GM19463 (cell line): ENCODE results near the gene DCAF12.
A peak's percentile ranks its signal among the peaks of the same experiment; 100 is the strongest.
"Not testable (repeated sequence)": the region's sequence is repeated elsewhere in the genome, so short reads cannot be mapped to it uniquely, and the experiment has no call there.

Experiments used
- ATAC-seq: cut with Tn5 transposase; IDR thresholded peaks from one replicate; pipeline ENCODE4 v1.9.1; 2021; ENCODE audit warnings: mild to moderate bottlenecking, moderate library complexity; ENCODE audit not compliant: unreplicated experiment

Gene DCAF12

DNA sequence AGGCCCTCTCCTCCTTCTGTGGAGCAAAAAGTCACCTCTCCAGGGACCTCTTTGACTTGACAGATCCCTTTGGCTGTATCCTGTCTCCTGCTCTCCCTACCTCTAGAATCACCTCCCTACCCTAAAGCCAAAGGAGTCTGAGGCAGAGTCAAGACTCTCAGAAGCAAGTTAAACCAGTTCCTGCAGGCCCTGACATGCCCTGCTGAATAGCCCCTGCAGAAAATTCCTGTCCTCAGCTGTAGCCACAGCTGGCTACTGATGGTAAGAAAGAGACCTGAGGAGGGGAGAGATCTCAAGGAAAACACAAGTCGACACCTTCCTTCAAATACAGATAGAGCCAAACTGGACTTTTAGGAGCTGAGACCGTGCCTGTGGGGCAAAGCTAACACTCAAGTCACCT is 54.1 kb downstream of the DCAF12 start:
- no peak for ATAC-seq

DNA sequence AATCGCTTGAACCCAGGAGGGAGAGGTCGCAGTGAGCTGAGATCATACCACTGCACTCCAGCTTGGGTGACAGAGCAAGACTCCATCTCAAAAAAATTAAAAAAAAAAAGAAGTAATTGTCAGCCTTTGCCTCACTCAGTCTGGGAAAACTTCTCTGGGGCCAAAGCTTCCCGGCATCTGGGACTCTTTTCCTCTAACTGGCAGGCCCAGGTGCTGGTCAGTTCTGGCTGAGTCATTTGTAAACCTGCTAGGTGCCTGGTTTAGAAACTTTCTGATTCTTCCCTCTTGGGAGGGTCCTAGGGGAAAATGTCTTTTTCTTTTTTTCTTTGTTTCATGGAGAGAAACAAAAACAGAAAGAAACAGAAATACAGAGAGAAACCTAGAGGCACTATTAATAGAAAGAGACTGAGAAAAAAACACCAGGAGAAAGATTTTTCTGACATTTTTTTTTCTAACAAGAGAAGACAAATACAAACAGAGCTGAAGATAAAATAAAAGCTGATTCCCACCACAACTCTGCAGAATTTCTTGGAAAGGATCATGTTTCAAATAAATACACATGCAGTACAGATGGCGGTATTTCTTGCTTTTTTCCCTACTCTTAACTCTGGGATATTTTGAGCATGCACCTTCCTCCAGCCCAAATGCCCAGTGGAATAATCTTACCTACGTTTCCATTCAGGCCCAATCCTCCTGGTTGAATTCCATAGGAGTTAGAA is 55.7 kb downstream of the DCAF12 start:
- ATAC-seq = no peak

DNA sequence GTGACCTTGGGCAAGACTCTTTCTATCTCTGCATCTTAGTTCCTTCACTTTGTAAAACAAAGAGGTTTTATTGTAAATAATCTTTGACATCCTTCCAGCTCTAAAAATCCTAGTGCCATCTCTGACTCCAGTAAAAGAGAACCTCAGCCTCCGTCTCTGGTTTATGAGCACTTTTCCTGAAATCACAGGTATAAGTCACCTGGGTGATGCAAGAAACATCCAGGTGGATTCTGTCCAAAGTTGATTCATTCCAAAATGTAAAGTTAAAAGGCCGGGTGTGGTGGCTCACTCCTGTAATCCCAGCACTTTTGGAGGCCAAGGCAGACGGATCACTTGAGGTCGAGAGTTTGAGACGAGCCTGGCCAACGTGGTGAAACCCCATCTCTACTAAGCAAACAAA is 56.7 kb downstream of the DCAF12 start:
- ATAC-seq = no peak

DNA sequence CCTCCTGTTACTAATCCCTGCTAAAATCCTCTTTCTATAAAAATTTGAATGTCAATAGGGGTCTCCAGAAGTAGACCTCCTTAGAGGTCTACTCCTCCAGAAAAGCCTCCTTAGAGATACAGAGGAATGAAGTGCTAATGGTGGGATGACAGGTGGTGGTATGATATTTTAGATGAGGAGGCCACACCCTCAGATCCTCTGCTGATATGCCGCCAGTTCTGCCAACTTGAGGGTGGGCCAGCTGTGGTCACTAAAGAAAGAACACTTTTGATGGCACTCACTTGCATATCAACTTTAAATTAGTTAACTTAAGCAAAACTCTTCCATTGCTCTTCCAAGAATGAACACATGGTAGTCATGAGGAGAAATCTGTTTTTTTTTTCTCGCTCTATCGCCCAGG is 61.0 kb downstream of the DCAF12 start:
- ATAC-seq = no peak

DNA sequence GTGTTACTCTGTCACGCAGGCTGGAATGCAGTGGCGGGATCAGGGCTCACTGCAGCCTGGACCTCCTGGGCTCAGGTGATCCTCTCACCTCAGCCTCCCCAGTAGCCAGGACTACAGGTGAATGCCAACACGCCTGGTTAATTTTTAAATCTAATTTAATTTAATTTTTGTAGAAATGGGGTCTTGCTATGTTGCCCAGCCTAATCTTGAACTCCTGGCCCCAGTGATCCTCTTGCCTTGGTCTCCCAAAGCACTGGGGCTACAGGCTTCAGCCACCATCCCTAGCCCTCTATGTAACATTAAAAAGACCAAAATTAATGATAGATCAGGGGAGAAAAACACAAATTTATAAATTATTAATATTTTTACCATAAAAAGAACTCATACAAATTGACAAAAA is 66.5 kb downstream of the DCAF12 start:
- no peak for ATAC-seq

DNA sequence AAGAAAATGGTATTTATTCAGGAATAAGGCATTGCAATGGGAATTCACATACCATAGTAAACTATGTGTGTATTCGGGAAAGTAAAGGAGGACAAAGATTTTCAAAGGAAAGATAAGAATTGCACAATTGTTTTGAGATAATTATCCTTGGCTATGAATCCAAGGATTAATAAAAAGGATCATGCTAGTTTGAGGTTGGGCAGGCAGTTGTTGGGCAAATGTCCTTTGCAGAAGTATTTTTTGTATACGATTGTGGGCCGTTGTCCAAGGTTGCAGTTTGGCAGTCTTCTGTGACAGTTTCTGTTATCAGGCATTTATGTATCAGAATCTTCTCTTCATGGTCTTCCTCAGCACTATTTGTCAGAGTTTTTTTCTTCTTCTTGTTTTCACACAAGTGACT is 67.2 kb downstream of the DCAF12 start:
- ATAC-seq = no peak

DNA sequence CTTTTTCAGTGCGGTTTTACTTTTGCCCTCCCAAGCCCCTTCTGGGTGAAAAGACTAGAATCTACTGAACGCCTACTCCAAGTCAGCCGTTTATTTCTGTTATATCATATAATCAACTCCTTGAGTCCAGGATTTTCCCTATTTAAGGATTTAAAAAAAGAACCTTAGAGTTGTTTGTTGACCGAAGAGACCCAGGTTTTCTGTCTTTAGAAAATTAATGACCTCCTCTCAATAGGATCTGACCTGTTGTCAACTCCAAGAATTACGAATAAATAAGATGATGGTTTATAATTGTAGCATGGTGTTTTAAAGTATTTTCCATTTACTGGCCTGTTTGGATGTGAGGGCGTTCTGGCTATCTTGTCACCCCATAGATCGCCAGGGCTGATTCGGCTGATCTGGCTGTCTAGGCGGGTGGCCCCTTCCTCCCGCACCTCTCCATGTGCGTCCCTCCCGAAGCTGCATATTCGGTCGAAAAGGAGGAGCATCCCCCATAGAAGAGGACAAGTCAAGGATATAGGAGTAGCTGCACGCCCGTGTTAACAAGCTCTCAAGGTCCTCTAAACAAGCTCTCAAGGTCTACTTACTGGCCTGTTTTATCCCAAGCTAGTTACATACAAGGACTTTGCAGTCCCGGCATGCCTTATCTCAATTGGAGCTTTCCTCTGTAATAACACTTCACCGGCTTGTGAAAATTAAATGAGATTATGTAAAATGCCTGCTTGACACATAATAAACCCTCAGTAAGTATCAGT is 76.7 kb downstream of the DCAF12 start:
- no peak for ATAC-seq

DNA sequence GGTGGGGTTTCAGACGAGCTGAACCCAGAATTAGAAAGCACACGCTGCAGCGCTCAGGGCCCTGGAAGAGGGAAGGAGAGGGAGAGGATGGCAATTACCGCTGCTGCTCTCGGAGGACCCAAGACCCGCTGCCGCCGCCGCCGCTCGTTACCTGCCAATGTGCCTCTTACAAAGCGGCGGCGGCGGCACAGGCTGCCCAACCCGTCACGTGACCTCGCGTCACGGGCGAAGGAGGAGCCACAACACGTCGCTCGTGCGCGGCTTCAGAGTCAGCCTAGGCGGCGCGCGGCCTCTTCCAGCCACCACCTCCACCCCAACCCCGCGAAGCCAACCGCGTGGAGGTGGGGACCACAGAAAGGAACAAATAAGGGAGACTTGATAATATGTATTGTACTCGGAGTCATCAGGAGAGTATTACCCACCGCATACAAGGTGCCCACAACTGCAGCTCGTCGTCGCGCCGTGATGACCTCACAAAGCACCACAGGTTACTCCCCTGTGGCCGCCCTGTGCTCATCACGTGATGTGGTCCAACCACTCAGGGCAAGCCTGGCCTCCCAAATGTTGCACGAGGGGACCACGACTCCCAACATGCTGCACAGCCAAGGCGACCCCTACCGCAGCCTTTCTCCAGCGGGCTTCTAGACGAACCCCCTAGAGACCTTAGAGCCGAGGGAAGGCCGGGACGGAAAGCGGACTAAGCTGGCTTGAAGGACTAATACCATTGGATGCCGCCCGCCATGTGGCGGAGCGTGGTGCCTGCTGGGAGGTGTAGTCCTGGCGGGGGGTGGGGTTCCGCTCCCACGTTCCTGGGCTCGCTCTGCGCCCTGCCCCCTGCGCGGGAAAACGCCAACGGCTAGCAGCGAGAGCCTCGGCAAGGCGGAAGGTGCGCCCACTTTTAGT is 77.5 kb downstream of the DCAF12 start, which contains the start of gene UBAP2:
Gene UBAP2 (minus strand): TSS at position 161 of the 903 bp plus-strand sequence. CDS start 31,739 bp downstream, outside the sequence.
- peak; percentile 70 for ATAC-seq

DNA sequence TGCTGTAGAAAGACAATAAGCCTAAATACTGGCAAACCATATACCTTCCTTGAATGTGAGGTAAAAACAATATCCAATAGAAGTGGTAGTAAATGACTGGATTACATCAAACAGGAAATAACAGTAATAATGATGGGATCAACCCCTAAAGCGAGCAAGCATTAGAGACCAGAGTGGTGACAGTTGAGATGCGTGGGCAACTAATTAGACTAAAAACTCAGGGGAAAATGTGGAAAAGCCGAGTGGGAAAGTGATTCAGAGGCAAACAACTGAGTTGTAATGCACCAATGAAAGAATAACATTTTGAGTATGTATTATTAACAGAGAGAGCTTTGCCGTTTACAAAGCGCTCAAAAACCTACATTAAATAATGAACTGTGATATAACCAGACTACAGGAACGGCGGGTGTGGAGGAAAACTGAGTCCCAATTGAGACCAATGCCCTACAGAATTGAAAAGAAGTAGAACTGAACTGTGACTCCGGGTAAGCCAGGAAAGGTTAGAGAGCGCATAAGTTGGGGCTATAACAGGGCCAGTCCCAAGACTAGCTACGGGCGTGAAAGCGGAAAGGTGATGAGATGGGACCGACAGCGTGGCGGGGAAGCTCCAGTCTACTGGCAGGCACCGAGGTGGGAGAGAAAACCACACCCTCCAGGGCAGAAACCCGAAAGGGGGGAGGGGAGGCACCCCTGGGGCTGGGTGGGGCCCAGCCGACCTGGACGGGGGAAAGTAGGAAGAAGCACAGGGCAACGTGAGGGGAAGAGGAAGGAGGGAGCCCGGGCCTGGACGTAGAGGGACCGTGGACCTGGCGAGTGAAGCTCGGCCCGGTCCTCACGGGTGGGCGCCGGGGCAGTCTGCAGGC is 78.4 kb downstream of the DCAF12 start:
- ATAC-seq = peak; percentile 33

DNA sequence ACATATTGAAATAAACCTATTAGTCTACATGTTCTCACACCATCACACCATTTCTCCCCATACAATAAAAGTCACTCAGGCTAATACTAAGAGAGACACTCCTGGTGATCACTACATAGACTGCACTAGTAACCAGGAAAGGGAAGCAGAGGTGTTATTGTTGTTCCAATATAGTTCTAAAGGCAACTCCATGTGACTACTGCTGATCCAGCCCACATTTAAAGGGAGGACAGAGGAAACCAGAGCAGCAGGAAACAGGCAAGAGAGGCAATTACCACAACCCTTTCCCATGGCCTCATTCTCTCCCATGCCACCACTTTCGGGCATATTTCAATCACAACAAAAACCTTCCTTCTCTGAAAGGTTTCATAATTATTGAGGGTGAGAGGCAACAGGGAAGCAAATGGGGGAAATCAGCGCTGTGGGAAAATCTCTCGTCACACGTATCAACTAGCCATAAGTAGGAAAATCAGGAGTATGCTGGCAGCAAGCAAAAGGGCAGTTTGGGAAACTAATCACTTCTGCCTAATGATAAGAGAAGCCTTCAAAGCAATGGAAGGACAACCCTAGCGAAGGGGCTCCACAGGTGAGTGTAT is 79.6 kb downstream of the DCAF12 start:
- no peak for ATAC-seq

DNA sequence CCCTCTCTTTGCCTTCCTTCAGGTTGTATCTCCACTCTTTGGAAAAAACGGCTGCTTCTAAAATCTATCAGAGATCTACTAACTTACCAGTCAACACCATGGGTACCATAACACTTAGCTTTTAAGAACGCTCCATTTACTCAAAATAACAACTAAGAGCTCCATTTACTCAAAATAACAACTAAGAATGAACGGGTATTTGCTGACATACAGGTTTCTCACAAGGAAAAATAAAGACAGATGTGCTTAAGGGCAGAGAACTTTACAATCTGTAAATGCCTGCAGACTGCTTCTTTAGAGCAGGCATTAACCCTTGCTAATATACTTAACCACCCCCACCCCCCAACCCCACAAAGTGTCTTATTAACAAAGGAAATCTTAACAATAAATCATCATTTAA is 80.6 kb downstream of the DCAF12 start:
- no peak for ATAC-seq

DNA sequence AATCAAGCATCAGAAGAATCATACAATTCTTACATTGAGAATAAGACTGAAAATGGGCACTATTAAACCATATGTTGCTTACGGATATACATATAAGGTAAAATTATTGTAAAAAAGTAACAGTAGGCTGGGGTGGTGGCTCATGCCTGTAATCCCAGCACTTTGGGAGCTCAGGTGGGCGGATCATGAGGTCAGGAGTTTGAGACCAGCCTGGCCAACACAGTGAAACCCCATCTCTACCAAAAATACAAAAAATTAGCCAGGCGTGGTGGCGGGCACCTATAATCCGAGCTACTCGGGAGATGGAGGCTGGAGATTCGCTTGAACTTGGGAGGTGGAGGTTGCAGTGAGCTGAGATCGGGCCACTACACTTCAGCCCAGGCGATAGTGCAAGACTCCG is 84.4 kb downstream of the DCAF12 start:
- not testable (repeated sequence) for ATAC-seq

DNA sequence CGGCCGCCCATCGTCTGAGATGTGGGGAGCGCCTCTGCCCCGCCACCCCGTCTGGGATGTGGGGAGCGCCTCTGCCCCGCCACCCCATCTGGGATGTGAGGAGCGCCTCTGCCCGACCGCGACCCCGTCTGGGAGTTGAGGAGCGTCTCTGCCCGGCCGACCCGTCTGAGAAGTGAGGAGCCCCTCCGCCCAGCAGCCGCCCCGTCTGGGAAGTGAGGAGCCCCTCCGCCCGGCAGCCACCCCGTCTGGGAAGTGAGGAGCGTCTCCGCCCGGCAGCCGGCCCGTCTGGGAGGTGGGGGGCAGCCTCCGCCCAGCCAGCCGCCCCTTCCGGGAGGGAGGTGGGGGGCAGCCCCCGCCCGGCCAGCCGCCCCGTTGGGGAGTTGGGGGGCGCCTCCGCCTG is 87.6 kb downstream of the DCAF12 start:
- not testable (repeated sequence) for ATAC-seq

DNA sequence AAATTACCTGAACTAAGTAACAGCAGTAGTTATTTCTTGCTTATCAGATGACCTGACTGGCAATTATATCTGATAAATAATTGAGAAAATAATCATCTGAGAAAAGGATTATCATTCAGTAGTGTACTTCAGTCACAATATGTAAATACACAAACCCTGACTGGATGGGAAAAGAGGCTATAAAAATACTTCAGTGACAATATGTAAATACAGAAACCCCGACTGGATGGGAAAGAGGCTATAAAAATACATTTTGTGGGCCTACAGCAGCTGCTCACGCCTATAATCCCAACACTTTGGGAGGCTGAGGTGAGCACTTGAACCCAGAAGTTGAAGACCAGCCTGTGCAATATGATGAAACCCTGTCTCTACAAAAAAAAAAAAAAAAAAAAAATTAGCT is 88.9 kb downstream of the DCAF12 start:
- no peak for ATAC-seq

DNA sequence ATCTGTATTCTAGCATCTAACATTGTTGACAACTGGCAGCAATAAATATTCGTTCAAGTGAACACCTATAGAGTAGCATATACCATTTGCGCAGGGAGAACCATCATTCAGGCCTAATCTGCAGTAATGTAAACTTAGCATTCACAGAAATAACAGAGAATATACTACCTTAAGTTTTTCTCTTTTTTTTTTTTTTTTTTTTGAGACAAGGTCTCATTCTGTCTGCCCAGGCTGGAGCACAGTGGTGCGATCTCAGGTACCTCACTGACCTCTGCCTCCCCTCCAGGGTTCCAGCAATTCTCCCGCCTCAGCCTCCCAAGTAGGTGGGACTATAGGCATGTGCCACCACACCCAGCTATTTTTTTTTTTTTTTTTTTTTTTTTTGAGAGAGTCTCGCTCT is 89.9 kb downstream of the DCAF12 start:
- no peak for ATAC-seq
